HepG2 (cell line): ENCODE data around the gene TMEM35B. TPM values are rescaled to one million over a fixed set of nuclear protein-coding genes. Genes with fewer than 3 reads are reported as not detected.

Experiments used
- ATAC-seq: fragments of 200-7000 bp; cut with Tn5 transposase; 3 replicates; pipeline ENCODE4 v1.9.1; 2020; ENCODE audit warnings: mild to moderate bottlenecking, moderate library complexity
- BruUV-seq: library from RNA; stranded (reverse); fragments of 400-500 nt; replicated peaks from 2 replicates; lab custom pipeline; 2021; lab: Mats Ljungman, UMichigan
- CTCF ChIA-PET: fragments of 300-600 bp; formaldehyde crosslinking; extraction: SDS; loops from one replicate; lab custom pipeline; 2021; ENCODE audit warnings: low total read pairs, inconsistent platforms, low intra/inter-chr PET ratio; lab: Yijun Ruan, JAX
- POLR2A ChIA-PET: fragments of 350-600 bp; sonication (Branson Sonifier 250); formaldehyde crosslinking; loops from one replicate; lab custom pipeline; 2020; ENCODE audit warnings: antibody characterized with exemption, inconsistent platforms; lab: Yijun Ruan, JAX
- DNase-seq: peaks from one replicate; pipeline ENCODE4 v3.0.0-alpha.2; 2015; ENCODE audit warnings: low spot score
- FAIRE-seq: peaks from 3 replicates; lab custom pipeline; 2011; peaks lifted over from hg19 to GRCh38; lab: Jason Lieb, UNC
- H2AFZ ChIP-seq: one replicate; pipeline ENCODE4 v1.6.1; 2011; ENCODE audit warnings: low read length, inconsistent platforms
- H3K27ac ChIP-seq: fragments of 300-600 bp; 3 replicates; pipeline ENCODE4 v1.8.0; 2011; ENCODE audit warnings: mixed run types, mild to moderate bottlenecking, mixed read lengths, low read length, inconsistent platforms; ENCODE audit not compliant: insufficient read depth; ENCODE audit errors: extremely low read length
- H3K27me3 ChIP-seq, 2 experiments: fragments of 200-600 bp in 1 of 2; 2 replicates in 1 of 2; 3 replicates in 1 of 2; pipeline versions ENCODE4 v1.6.0 to v1.8.0; 2011; ENCODE audit warnings: low read length in 2 of 2, mild to moderate bottlenecking in 2 of 2, moderate library complexity in 2 of 2, inconsistent platforms in 1 of 2; ENCODE audit not compliant: insufficient read depth in 2 of 2, control insufficient read depth in 1 of 2
- H3K36me3 ChIP-seq, 2 experiments: fragments of 200-600 bp in 1 of 2; replicated peaks in 1 of 2; 2 replicates in 1 of 2; 3 replicates in 1 of 2; pipeline versions ENCODE4 v1.5.1 to v1.8.0; 2011; ENCODE audit warnings: low read length in 2 of 2, inconsistent platforms in 1 of 2; ENCODE audit not compliant: insufficient read depth in 2 of 2, control insufficient read depth in 1 of 2
- H3K4me1 ChIP-seq: 2 replicates; pipeline ENCODE4 v1.5.1; 2012; ENCODE audit warnings: low read length, inconsistent platforms; ENCODE audit not compliant: insufficient read depth
- H3K4me2 ChIP-seq: 2 replicates; pipeline ENCODE4 v1.6.0; 2011; ENCODE audit warnings: low read depth, low read length, inconsistent platforms
- H3K4me3 ChIP-seq, 3 experiments: fragments of 200-600 bp in 1 of 3; sonication (generic), shearing (Covaris generic) in 1 of 3; replicated peaks in 1 of 3; 2 replicates each; pipeline ENCODE4 v1.5.1; 2011 to 2016; ENCODE audit warnings: low read length in 3 of 3, inconsistent platforms in 2 of 3, low read depth in 2 of 3, mild to moderate bottlenecking in 2 of 3, control low read depth in 1 of 3, mixed read lengths in 1 of 3; ENCODE audit not compliant: insufficient read depth in 1 of 3
- H3K79me2 ChIP-seq: one replicate; pipeline ENCODE4 v1.6.1; 2011; ENCODE audit warnings: low read length, inconsistent platforms; ENCODE audit not compliant: insufficient read depth
- H3K9ac ChIP-seq: 2 replicates; pipeline ENCODE4 v1.6.0; 2011; ENCODE audit warnings: mild to moderate bottlenecking, low read depth, low read length, inconsistent platforms; ENCODE audit not compliant: insufficient read depth
- H3K9me3 ChIP-seq: 2 replicates; pipeline ENCODE4 v1.5.1; 2012; ENCODE audit warnings: mild to moderate bottlenecking, low read length
- H4K20me1 ChIP-seq: 2 replicates; pipeline ENCODE4 v1.6.0; 2011; ENCODE audit warnings: inconsistent platforms, mild to moderate bottlenecking, low read length, moderate library complexity; ENCODE audit not compliant: insufficient read depth
- BHLHE40 ChIP-seq: IDR thresholded peaks from 2 replicates; pipeline ENCODE4 v1.6.1; 2011; ENCODE audit warnings: low read length, improper control_type of control experiment
- FOXK2 ChIP-seq: fragments of 450-650 bp; IDR thresholded peaks from 2 replicates; pipeline ENCODE4 v1.6.1; 2016
- SALL1 ChIP-seq: sonication (generic); formaldehyde crosslinking; IDR thresholded peaks from 2 replicates; pipeline ENCODE4 v1.8.0; 2022; ENCODE audit warnings: mild to moderate bottlenecking, missing genetic modification reagents
- ZFP62 ChIP-seq: sonication (generic); formaldehyde crosslinking; IDR thresholded peaks from 2 replicates; pipeline ENCODE4 v1.4.0; 2020; ENCODE audit warnings: missing genetic modification reagents
- ZNF496 ChIP-seq: sonication (generic); formaldehyde crosslinking; IDR thresholded peaks from 2 replicates; pipeline ENCODE4 v1.8.1; 2023; ENCODE audit warnings: mild to moderate bottlenecking, moderate library complexity, missing genetic modification reagents; ENCODE audit not compliant: insufficient replicate concordance
- WGBS: methylation state at CpG from one replicate; pipeline ENCODE4 v1.1.6; 2017; ENCODE audit warnings: low lambda C conversion rate; 5-methylcytosine and 5-hydroxymethylcytosine counted together
- in situ Hi-C: cut with HindIII; loops from 2 replicates; pipeline ENCODE4 v1.10.0; 2017; ENCODE audit warnings: low pct_unique_long_range_greater_than_20kb; ENCODE audit not compliant: extremely low pct_ligation_motif_present
- intact Hi-C: fragments of 100-400 bp; cut with micrococcal nuclease; formaldehyde crosslinking; loops from one replicate; pipeline ENCODE4 v1.10.0; 2022; ENCODE audit not compliant: unreplicated experiment
- polyA plus RNA-seq, 8 experiments: library from polyadenylated mRNA; depleted of rRNA in 3 of 8; stranded (reverse) in 7 of 8; unstranded in 1 of 8; fragments of >200 nt; fragmentation: Illumina TruSeq in 4 of 8; extraction: Trizol in 4 of 8; gene quantifications; 2 replicates each; pipeline versions ENCODE4 v1.2.1 to v1.2.3, GENCODE V29; 2011 to 2016; ENCODE audit warnings: low read depth in 4 of 8, missing spikeins in 1 of 8, mixed read lengths in 1 of 8; ENCODE audit not compliant: insufficient read depth in 1 of 8
- total RNA-seq, 5 experiments: library from RNA; depleted of rRNA; stranded (reverse); fragments of >200 nt; fragmentation: Illumina TruSeq; extraction: Trizol; gene quantifications; 2 replicates each; pipeline ENCODE4 v1.2.3, GENCODE V29; 2016; ENCODE audit warnings: low read depth in 1 of 5
- TF ChIP-seq, protein P1 (sequence below): sonication (generic); formaldehyde crosslinking; IDR thresholded peaks from 2 replicates; pipeline ENCODE4 v1.9.0; 2022; ENCODE audit warnings: low read depth, missing genetic modification reagents

Gene TMEM35B
- total and polyA plus RNA-seq, 2 of the 13 experiments (the other 11 are each of a cell fraction or from before 2014, with no cell fraction given) = 11.5 to 26.0 TPM

DNA sequence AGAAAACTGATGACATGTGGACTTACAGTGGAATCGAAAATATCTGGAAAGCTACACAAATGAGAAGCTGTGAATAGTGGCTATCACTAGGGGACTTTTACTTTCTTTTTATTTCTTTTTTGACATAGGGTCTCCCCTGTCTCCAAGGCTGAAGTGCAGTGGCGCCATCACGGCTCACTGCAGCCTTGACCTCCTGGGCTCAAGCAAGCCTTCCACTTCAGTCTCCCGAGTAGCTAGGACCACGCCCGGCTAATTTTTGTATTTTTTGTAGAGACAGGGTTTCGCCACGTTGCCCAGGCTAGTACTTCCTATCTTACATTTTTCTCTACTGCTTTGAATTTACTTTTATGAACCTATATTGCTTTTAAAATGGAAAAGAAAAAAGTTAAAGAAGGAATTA, 10.5 kb downstream of the TMEM35B start:
- no peak for TF ChIP-seq BHLHE40
- no peak for TF ChIP-seq SALL1 (CRISPR knock-in tag)
- TF ChIP-seq, protein P1, sequence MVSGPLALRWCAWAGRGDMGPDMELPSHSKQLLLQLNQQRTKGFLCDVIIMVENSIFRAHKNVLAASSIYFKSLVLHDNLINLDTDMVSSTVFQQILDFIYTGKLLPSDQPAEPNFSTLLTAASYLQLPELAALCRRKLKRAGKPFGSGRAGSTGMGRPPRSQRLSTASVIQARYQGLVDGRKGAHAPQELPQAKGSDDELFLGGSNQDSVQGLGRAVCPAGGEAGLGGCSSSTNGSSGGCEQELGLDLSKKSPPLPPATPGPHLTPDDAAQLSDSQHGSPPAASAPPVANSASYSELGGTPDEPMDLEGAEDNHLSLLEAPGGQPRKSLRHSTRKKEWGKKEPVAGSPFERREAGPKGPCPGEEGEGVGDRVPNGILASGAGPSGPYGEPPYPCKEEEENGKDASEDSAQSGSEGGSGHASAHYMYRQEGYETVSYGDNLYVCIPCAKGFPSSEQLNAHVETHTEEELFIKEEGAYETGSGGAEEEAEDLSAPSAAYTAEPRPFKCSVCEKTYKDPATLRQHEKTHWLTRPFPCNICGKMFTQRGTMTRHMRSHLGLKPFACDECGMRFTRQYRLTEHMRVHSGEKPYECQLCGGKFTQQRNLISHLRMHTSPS (CRISPR knock-in tag) = no peak
- no peak for TF ChIP-seq FOXK2
- TF ChIP-seq, all 625 proteins: peak for 0
- in situ Hi-C loops = no loop called here
- H3K36me3 ChIP-seq = no peaks in the 10 kb centered on the region

DNA sequence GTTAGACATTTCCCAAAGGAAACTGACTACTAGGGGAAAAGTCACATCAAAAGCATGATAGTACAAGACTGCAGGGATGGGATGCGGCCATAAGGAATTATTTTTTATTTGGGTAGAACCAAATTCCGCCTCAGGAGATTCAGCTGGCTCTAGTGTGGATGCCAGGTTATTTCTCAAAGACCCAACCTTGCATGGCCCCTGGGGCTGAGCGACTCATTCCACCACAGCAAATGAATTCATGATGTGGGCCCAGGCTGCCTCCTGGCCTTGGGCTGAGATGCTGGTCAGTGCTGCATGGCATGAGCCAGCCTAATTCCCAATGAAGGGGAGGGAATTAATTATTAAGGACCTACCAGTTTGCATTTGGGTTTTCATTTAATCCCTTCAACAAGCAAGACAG, 11.8 kb downstream of the TMEM35B start:
- intact Hi-C loops (no loop called here), in situ Hi-C loops (no loop called here)
- ChIA-PET POLR2A (no interaction called here), CTCF (no interaction called here)
- Histone ChIP-seq H3K9me3 (peaks cover 4% of the 10 kb centered on the region; the same call in 1 of the 2 replicates), H3K27ac (no peak overlapping the region), H3K4me1 (peaks cover 24% of the 10 kb centered on the region), H2AFZ (no peak overlapping the region), H3K9ac (no peak overlapping the region), H3K27me3 (no peaks in the 10 kb centered on the region), H4K20me1 (no peaks in the 10 kb centered on the region), H3K4me2 (no peak overlapping the region), H3K79me2 (no peaks in the 10 kb centered on the region), H3K36me3 (no peaks in the 10 kb centered on the region), H3K4me3 (no peak overlapping the region)
- no peak for TF ChIP-seq ZNF496 (CRISPR knock-in tag)
- no peak for TF ChIP-seq ZFP62 (CRISPR knock-in tag)
- BruUV-seq = no TSS peak
- ATAC-seq (no peak), FAIRE-seq (no peak), DNase-seq (no peak)
- 50% methylated on average over 3 of the region's 3 CpGs for WGBS

More for the DNA sequence above, 10.5 kb downstream of the TMEM35B start:
- Histone ChIP-seq H3K79me2 (no peaks in the 10 kb centered on the region), H2AFZ (no peak overlapping the region), H4K20me1 (no peaks in the 10 kb centered on the region), H3K4me2 (no peak overlapping the region), H3K4me3 (no peak overlapping the region), H3K27me3 (no peaks in the 10 kb centered on the region), H3K9ac (no peak overlapping the region), H3K9me3 (no peaks in the 10 kb centered on the region), H3K4me1 (peaks cover 37% of the 10 kb centered on the region), H3K27ac (no peak overlapping the region)
- intact Hi-C loops = no loop called here
- DNase-seq (no peak), ATAC-seq (no peak), FAIRE-seq (no peak)
- POLR2A ChIA-PET = interaction anchor here (1.5 kb wide), 1 partner anchor 9 kb away, joined by 7 read pairs; no protein-coding TSS in a partner anchor
- CTCF ChIA-PET = no interaction called here
- WGBS = 61% methylated on average over 8 of the region's 8 CpGs
- no TSS peak for BruUV-seq
